HG03175 (cell line): ENCODE results near the gene GPC5.

Experiments
- ATAC-seq: cut with Tn5 transposase; IDR thresholded peaks from one replicate; pipeline ENCODE4 v1.9.1; 2021; ENCODE audit warnings: mild to moderate bottlenecking, moderate library complexity; ENCODE audit not compliant: unreplicated experiment

Gene GPC5

GRCh38 chr13:92775658-92776057 is 1377.2 kb downstream of the GPC5 start:
- no peak for ATAC-seq

GRCh38 chr13:92781965-92782690 is 1383.7 kb downstream of the GPC5 start:
- ATAC-seq, result no peak

GRCh38 chr13:92802776-92803175 is 1404.4 kb downstream of the GPC5 start:
- ATAC-seq, result no peak

- ATAC-seq, result no peak
These were observed 1405.9 kb downstream of the GPC5 start for GRCh38 chr13:92804346-92804745.

GRCh38 chr13:92804926-92805325 is 1406.5 kb downstream of the GPC5 start:
- no peak for ATAC-seq

GRCh38 chr13:92805766-92806165 is 1407.3 kb downstream of the GPC5 start:
- ATAC-seq, result peak; percentile 11

- peak; percentile 61 for ATAC-seq
These were observed 1407.8 kb downstream of the GPC5 start for GRCh38 chr13:92806215-92806614.

GRCh38 chr13:92807353-92807752 is 1408.9 kb downstream of the GPC5 start:
- no peak for ATAC-seq

- ATAC-seq, result no peak
These were observed 1409.5 kb downstream of the GPC5 start for GRCh38 chr13:92807966-92808365.

- ATAC-seq, result no peak
These were observed 1422.9 kb downstream of the GPC5 start for GRCh38 chr13:92821324-92821723.

GRCh38 chr13:92823059-92823458 is 1424.6 kb downstream of the GPC5 start:
- no peak for ATAC-seq

- ATAC-seq, result no peak
These were observed 1427.6 kb downstream of the GPC5 start for GRCh38 chr13:92825938-92826596.

- ATAC-seq, result no peak
These were observed 1429.1 kb downstream of the GPC5 start for GRCh38 chr13:92827503-92827902.

GRCh38 chr13:92829930-92830329 is 1431.5 kb downstream of the GPC5 start:
- ATAC-seq, result no peak

GRCh38 chr13:92830821-92831220 is 1432.4 kb downstream of the GPC5 start:
- no peak for ATAC-seq

- ATAC-seq, result no peak
These were observed 1434.7 kb downstream of the GPC5 start for GRCh38 chr13:92833071-92833470.

GRCh38 chr13:92836171-92836570 is 1437.8 kb downstream of the GPC5 start:
- ATAC-seq, result no peak

GRCh38 chr13:92838786-92839185 is 1440.4 kb downstream of the GPC5 start:
- ATAC-seq, result no peak

- no peak for ATAC-seq
These were observed 1443.7 kb downstream of the GPC5 start for GRCh38 chr13:92842145-92842544.

- ATAC-seq, result peak; percentile 51
These were observed 1445.1 kb downstream of the GPC5 start for GRCh38 chr13:92843549-92843948.

GRCh38 chr13:92849381-92849780 is 1451.0 kb downstream of the GPC5 start:
- no peak for ATAC-seq

- no peak for ATAC-seq
These were observed 1466.3 kb downstream of the GPC5 start for GRCh38 chr13:92864584-92865284.
